Gastrocnemius medialis (tissue), 4 donors: Measurements from ENCODE around the gene CARMIL1. TPM values are rescaled to one million over a fixed set of nuclear protein-coding genes. Genes with fewer than 3 reads are reported as not detected.

Experiments
- ATAC-seq, 2 donors: fragments of 150-250 bp; one replicate each; pipeline ENCODE4 v1.9.1; 2016
- DNase-seq, 2 donors: peaks; one replicate each; pipeline ENCODE4 v3.0.0-alpha.2; 2019
- H3K27ac ChIP-seq, 4 donors: fragments of 200-600 bp; sonication (generic); 1 replicate in 1 of 4; 2 replicates in 3 of 4; pipeline ENCODE4 v1.5.1; 2016 to 2018; ENCODE audit warnings: mild to moderate bottlenecking in 2 of 4, moderate library complexity in 1 of 4
- H3K27me3 ChIP-seq, 3 donors: fragments of 200-600 bp; sonication (generic) in 2 of 3; 1 replicate in 1 of 3; 2 replicates in 2 of 3; pipeline versions ENCODE4 v1.5.1 to v1.6.0; 2016 to 2019; ENCODE audit warnings: mild to moderate bottlenecking in 1 of 3, moderate library complexity in 1 of 3
- H3K36me3 ChIP-seq, 2 donors: fragments of 200-600 bp; sonication (generic) in 1 of 2; one replicate each; pipeline ENCODE4 v1.5.1; 2017 to 2018
- H3K4me1 ChIP-seq, 2 donors: fragments of 200-600 bp; sonication (generic) in 1 of 2; one replicate each; pipeline ENCODE4 v1.5.1; 2016 to 2017; ENCODE audit warnings: mild to moderate bottlenecking in 2 of 2
- H3K4me3 ChIP-seq, 4 donors: fragments of 200-600 bp; sonication (generic) in 3 of 4; 1 replicate in 1 of 4; 2 replicates in 3 of 4; pipeline ENCODE4 v1.5.1; 2016 to 2019; ENCODE audit warnings: mild to moderate bottlenecking in 2 of 4
- H3K9me3 ChIP-seq, 3 donors: fragments of 200-600 bp; sonication (generic) in 2 of 3; 1 replicate in 1 of 3; 2 replicates in 2 of 3; pipeline ENCODE4 v1.5.1; 2016 to 2019
- CTCF ChIP-seq, 5 experiments: fragments of 450-650 bp in 3 of 5; fragments of 200-600 bp in 2 of 5; sonication (generic) in 2 of 5; IDR thresholded peaks in 4 of 5; conservative IDR thresholded peaks in 1 of 5; 1 replicate in 4 of 5; 2 replicates in 1 of 5; pipeline ENCODE4 v1.5.1; 2016 to 2019; ENCODE audit warnings: antibody characterized with exemption in 5 of 5, mild to moderate bottlenecking in 3 of 5, moderate library complexity in 3 of 5
- POLR2A ChIP-seq, 2 donors: fragments of 450-650 bp; IDR thresholded peaks; one replicate each; pipeline ENCODE4 v1.6.1; 2017; ENCODE audit warnings: antibody characterized with exemption in 2 of 2, mild to moderate bottlenecking in 2 of 2, moderate library complexity in 2 of 2
- in situ Hi-C, 4 donors: fragments of 200-750 bp; cut with MboI; loops; one replicate each; pipeline versions ENCODE4 v1.15.0 to v1.8.0; 2017; ENCODE audit warnings: low sequenced_read_pairs in 4 of 4
- intact Hi-C: fragments of 100-400 bp; cut with DNase I; formaldehyde crosslinking; loops from one replicate; pipeline ENCODE4 v1.15.1; 2023; ENCODE audit warnings: low total_unique reads
- total RNA-seq, 4 donors: library from RNA; depleted of rRNA; stranded (reverse); fragments of >200 nt; gene quantifications; one replicate each; pipeline versions ENCODE4 v1.1.0 to v1.2.3, GENCODE V29; 2016

Gene CARMIL1
- total RNA-seq, 4 donors from 2014 or later: 0.87 to 2.1 (median 1.7) TPM

- TF ChIP-seq CTCF (IDR thresholded peaks at IDR 0.05 in 4 of 5, conservative IDR thresholded peaks at IDR 0.05 in 1 of 5) (peak; percentile 34 to 58 (median 37)), POLR2A (IDR thresholded peaks at IDR 0.05) (no peak)
- DNase-seq (no peak), ATAC-seq (no peak)
- H3K36me3 ChIP-seq: no peaks in the 10 kb centered on the region
- intact Hi-C loops (loop anchor here (5.0 to 10.0 kb wide), 2 partner anchors 335 to 377 kb away; no protein-coding TSS in a partner anchor), in situ Hi-C loops (loop anchor here (5.0 to 25.0 kb wide), 4 partner anchors 327 to 380 kb away; partner anchors contain the start of gene CARMIL1 (in 1 of the 4))
- H3K9me3 ChIP-seq: no peaks in the 10 kb centered on the region
- H3K27ac ChIP-seq: no peak overlapping the region
- no peak overlapping the region for H3K4me3 ChIP-seq
- H3K4me1 ChIP-seq: no peaks in the 10 kb centered on the region
- H3K27me3 ChIP-seq: no peaks in the 10 kb centered on the region
Observed at GRCh38 chr6:25601800-25602673, 322.9 kb downstream of the CARMIL1 start.

- in situ Hi-C loops: loop anchor here (5.0 to 25.0 kb wide), 4 partner anchors 328 to 380 kb away; partner anchors contain the start of gene CARMIL1 (in 1 of the 4)
- TF ChIP-seq CTCF (IDR thresholded peaks at IDR 0.05 in 4 of 5, conservative IDR thresholded peaks at IDR 0.05 in 1 of 5) (no peak), POLR2A (IDR thresholded peaks at IDR 0.05) (no peak)
- H3K9me3 ChIP-seq: no peaks in the 10 kb centered on the region
- no peak overlapping the region for H3K27ac ChIP-seq
- intact Hi-C loops: loop anchor here (5.0 to 10.0 kb wide), 2 partner anchors 335 to 378 kb away; no protein-coding TSS in a partner anchor
- no peak overlapping the region for H3K4me3 ChIP-seq
- H3K27me3 ChIP-seq: no peaks in the 10 kb centered on the region
- no peaks in the 10 kb centered on the region for H3K36me3 ChIP-seq
- H3K4me1 ChIP-seq: no peaks in the 10 kb centered on the region
- DNase-seq (no peak), ATAC-seq (no peak)
Observed at GRCh38 chr6:25602674-25602982, 323.5 kb downstream of the CARMIL1 start.

GRCh38 chr6:25603251-25603650, 324.1 kb downstream of the CARMIL1 start:
- H3K9me3 ChIP-seq: no peaks in the 10 kb centered on the region
- H3K36me3 ChIP-seq: no peaks in the 10 kb centered on the region
- in situ Hi-C loops: loop anchor here (5.0 to 25.0 kb wide), 4 partner anchors 328 to 381 kb away; partner anchors contain the start of gene CARMIL1 (in 1 of the 4)
- DNase-seq (no peak), ATAC-seq (no peak)
- H3K4me3 ChIP-seq: no peak overlapping the region
- H3K4me1 ChIP-seq: no peaks in the 10 kb centered on the region
- H3K27me3 ChIP-seq: no peaks in the 10 kb centered on the region
- no peak overlapping the region for H3K27ac ChIP-seq
- intact Hi-C loops: loop anchor here (5.0 to 10.0 kb wide), 2 partner anchors 336 to 378 kb away; no protein-coding TSS in a partner anchor
- no peak for TF ChIP-seq CTCF (IDR thresholded peaks at IDR 0.05 in 4 of 5, conservative IDR thresholded peaks at IDR 0.05 in 1 of 5)
- no peak for TF ChIP-seq POLR2A (IDR thresholded peaks at IDR 0.05)

- no peak for ATAC-seq
- no peaks in the 10 kb centered on the region for H3K9me3 ChIP-seq
- no peaks in the 10 kb centered on the region for H3K4me1 ChIP-seq
- no peaks in the 10 kb centered on the region for H3K36me3 ChIP-seq
- in situ Hi-C loops: loop anchor here in 2 of 4 donors (10.0 to 25.0 kb wide), 2 partner anchors 331 to 344 kb away; partner anchors contain the start of gene CARMIL1 (in 1 of the 2)
- H3K4me3 ChIP-seq: no peak overlapping the region
- H3K27me3 ChIP-seq: no peaks in the 10 kb centered on the region
- H3K27ac ChIP-seq: no peak overlapping the region
- no peak for TF ChIP-seq CTCF (IDR thresholded peaks at IDR 0.05 in 4 of 5, conservative IDR thresholded peaks at IDR 0.05 in 1 of 5)
- no peak for TF ChIP-seq POLR2A (IDR thresholded peaks at IDR 0.05)
- intact Hi-C loops: loop anchor here (10.0 kb wide), 1 partner anchor 381 kb away; no protein-coding TSS in a partner anchor
- DNase-seq: no peak
Observed at GRCh38 chr6:25606151-25606550, 327.0 kb downstream of the CARMIL1 start.
